Uterus (tissue), 2 donors: Measurements from ENCODE around the gene SAV1.

ENCODE experiments used
- CTCF ChIP-seq, 4 experiments: fragments of 200-600 bp in 2 of 4; fragments of 450-650 bp in 2 of 4; sonication (generic) in 2 of 4; IDR thresholded peaks; one replicate each; pipeline ENCODE4 v1.5.1; 2016 to 2019; ENCODE audit warnings: antibody characterized with exemption in 4 of 4, mild to moderate bottlenecking in 2 of 4, moderate library complexity in 1 of 4
- POLR2A ChIP-seq, 2 donors: fragments of 450-650 bp; IDR thresholded peaks; one replicate each; pipeline ENCODE4 v1.6.1; 2016; ENCODE audit warnings: antibody characterized with exemption in 2 of 2, mild to moderate bottlenecking in 1 of 2, moderate library complexity in 1 of 2

DNA sequence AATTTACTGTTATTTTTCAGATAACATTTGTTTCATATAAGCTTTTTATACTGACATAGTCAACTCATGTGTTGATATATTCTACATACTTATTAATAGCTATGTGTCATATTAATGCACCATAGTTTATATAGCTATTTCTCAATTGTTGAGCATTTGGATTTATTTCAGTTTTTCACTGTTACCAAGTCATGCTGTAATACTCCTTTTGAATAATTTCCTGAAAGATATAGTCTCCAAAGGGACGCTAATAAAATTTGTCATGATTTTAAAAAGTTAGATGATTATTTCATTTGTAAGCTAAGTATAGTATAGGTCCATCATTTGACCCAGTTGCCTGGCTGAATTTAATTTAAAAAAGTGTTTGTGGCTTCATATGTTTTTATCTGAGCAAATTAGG, 60.3 kb downstream of the SAV1 start:
- no peak for TF ChIP-seq CTCF (IDR thresholded peaks at IDR 0.05)
- TF ChIP-seq POLR2A (IDR thresholded peaks at IDR 0.05), result no peak
